SK-N-DZ (cell line): ENCODE results near the gene L3MBTL2. TPM values are rescaled to one million over a fixed set of nuclear protein-coding genes. Genes with fewer than 3 reads are reported as not detected.
"Not testable (repeated sequence)": the region's sequence is repeated elsewhere in the genome, so short reads cannot be mapped to it uniquely, and the experiment has no call there.

Source experiments
- DNase-seq: peaks from one replicate; pipeline ENCODE4 v3.0.0-alpha.2; 2015; ENCODE audit warnings: low spot score
- polyA plus RNA-seq, 2 experiments: library from polyadenylated mRNA; depleted of rRNA; stranded (reverse); fragments of >200 nt; gene quantifications; 2 replicates each; pipeline ENCODE4 v1.2.3, GENCODE V29; 2014

L3MBTL2 gene
- polyA plus RNA-seq (2014; cell fraction: cytosol; rRNA removed) = 24.6 and 28.3 TPM in 2 replicates
- polyA plus RNA-seq (2014; cell fraction: nucleus; rRNA removed) = 30.6 and 40.3 TPM in 2 replicates

DNA sequence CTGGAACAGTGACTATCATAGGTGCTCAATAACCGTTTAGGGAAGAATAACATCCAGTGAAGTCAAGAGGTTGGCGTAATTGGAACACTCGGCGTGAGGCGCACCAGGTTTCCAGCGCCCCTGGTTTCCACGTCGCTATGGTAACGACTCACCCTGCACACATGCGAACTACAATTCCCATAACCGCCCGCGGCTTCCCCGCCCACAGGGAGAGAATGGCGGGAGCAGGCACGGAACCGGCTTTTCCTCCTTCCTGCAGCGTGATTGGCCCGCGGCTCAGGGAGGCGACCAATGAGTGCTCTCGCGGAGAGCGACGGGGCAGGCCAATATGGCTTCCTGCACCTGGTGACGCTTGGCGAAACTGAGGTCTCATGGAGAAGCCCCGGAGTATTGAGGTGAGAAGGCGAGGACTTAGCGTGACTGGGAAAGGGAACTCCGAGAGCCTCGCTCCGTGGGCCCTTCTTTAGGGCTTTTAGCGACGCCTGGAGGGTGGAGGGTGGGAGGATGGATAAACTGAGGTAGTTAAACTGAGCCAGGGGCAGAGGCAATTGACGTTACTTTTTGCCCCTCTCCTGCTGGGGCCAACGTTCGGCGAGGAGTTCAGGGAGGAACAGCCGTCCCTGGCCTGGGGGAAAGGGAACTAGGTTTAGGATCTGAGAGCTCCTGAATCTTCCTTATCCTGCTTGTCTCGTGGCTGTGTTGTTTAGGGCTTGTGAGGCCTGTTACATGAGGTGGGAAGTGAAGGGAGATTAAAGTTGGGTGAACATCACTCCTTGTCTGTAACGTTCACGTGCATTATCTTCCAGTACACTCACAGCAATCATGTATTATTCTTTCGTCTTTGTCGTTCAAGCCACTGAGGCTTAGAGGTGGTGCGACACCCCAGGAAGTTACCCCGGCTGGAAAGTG, at the start of gene L3MBTL2:
Gene L3MBTL2 (plus strand): TSS at position 321 of the 909 bp plus-strand sequence. CDS start 51 bp downstream, at position 372.
- DNase-seq = peak; percentile 97

DNA sequence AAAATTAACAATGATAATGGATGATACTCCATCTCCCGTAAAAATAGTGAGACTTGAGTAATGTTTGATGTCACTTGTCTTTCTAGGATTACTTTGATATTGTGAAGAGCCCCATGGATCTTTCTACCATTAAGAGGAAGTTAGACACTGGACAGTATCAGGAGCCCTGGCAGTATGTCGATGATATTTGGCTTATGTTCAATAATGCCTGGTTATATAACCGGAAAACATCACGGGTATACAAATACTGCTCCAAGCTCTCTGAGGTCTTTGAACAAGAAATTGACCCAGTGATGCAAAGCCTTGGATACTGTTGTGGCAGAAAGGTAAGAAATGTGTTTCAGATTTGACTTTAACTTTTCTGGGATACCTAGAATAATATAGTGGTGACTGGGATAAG, 48.0 kb upstream of the L3MBTL2 start:
- no peak for DNase-seq

DNA sequence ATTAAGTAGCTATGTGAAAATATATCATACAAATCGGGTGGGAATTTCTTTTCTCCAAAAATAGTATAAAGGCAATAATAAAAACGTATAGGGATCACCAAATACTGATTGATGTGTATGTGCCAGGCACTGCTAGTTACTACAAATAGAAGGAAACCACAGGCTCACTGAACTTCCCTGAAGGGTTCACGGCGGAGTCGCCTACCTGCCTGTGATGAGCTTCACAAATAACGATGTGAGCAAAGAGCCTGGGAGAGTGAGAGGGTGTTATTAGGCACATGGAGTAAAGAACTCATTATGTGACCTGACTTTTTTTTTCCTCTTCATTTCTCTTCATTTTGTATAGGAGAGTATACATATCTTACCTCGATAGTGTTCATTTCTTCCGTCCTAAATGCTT, 36.0 kb upstream of the L3MBTL2 start:
- DNase-seq = no peak

DNA sequence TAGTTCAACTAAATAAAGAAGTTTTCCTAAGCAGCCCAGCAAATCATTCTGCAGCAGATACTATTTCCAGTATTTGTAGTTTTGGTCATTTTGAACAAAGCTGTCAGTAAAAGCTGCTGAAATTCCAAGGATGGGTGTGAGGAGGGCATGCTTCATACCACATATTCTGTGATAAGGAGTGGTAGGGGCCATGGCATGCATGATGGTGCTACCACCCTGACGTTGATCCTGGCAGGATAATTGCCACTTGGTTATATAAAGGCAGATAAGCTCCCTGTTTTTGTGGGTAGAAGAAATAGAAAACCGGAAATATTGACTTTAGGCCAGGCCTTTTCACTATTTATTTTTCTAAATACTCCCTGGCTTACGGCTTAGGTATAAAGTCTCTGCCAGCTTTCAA, 33.1 kb upstream of the L3MBTL2 start:
- no peak for DNase-seq

DNA sequence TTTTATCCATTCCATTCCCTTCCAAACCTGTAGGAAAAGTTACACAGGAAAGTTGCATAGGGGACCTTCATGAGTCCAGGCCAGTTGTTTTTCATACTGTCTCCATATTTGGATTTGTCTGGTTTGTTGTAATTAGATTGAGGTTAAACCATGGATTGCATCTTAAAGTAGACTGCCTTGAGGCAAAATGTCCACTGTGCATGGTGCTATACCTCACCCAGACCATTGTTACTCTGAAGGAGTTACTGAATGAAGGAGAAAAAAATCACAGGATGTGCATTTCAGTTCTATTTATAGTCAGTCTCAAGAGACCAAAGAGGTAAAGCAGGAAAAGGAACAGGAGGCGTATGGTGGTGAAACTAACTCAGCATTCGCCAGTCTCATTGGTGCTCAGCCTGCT, 29.6 kb upstream of the L3MBTL2 start:
- DNase-seq = no peak

DNA sequence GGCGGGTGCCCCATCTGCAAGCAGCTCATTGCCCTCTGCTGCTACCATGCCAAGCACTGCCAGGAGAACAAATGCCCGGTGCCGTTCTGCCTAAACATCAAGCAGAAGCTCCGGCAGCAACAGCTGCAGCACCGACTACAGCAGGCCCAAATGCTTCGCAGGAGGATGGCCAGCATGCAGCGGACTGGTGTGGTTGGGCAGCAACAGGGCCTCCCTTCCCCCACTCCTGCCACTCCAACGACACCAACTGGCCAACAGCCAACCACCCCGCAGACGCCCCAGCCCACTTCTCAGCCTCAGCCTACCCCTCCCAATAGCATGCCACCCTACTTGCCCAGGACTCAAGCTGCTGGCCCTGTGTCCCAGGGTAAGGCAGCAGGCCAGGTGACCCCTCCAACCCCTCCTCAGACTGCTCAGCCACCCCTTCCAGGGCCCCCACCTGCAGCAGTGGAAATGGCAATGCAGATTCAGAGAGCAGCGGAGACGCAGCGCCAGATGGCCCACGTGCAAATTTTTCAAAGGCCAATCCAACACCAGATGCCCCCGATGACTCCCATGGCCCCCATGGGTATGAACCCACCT, 28.0 kb upstream of the L3MBTL2 start:
- DNase-seq = no peak

DNA sequence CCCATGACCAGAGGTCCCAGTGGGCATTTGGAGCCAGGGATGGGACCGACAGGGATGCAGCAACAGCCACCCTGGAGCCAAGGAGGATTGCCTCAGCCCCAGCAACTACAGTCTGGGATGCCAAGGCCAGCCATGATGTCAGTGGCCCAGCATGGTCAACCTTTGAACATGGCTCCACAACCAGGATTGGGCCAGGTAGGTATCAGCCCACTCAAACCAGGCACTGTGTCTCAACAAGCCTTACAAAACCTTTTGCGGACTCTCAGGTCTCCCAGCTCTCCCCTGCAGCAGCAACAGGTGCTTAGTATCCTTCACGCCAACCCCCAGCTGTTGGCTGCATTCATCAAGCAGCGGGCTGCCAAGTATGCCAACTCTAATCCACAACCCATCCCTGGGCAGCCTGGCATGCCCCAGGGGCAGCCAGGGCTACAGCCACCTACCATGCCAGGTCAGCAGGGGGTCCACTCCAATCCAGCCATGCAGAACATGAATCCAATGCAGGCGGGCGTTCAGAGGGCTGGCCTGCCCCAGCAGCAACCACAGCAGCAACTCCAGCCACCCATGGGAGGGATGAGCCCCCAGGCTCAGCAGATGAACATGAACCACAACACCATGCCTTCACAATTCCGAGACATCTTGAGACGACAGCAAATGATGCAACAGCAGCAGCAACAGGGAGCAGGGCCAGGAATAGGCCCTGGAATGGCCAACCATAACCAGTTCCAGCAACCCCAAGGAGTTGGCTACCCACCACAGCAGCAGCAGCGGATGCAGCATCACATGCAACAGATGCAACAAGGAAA, 27.3 kb upstream of the L3MBTL2 start:
- no peak for DNase-seq

DNA sequence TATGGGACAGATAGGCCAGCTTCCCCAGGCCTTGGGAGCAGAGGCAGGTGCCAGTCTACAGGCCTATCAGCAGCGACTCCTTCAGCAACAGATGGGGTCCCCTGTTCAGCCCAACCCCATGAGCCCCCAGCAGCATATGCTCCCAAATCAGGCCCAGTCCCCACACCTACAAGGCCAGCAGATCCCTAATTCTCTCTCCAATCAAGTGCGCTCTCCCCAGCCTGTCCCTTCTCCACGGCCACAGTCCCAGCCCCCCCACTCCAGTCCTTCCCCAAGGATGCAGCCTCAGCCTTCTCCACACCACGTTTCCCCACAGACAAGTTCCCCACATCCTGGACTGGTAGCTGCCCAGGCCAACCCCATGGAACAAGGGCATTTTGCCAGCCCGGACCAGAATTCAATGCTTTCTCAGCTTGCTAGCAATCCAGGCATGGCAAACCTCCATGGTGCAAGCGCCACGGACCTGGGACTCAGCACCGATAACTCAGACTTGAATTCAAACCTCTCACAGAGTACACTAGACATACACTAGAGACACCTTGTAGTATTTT, 26.6 kb upstream of the L3MBTL2 start:
- no peak for DNase-seq

DNA sequence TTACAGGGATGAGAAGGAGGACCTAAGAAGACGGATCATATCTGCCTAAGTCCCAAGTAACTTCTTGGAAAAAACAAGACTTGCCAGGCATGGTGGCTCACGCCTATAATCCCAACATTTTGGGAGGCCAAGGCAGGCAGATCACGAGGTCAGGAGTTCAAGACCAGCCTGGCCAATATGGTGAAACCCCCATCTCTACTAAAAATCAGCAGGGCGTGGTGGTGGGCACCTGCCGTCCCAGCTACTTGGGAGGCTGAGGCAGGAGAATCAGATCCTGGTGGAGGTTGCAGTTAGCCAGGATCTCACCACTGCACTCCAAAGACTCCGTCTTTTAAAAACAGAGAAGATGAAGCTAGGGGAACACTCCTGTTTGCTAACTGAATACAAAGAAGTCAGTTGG, 24.8 kb upstream of the L3MBTL2 start:
- DNase-seq = not testable (repeated sequence)

DNA sequence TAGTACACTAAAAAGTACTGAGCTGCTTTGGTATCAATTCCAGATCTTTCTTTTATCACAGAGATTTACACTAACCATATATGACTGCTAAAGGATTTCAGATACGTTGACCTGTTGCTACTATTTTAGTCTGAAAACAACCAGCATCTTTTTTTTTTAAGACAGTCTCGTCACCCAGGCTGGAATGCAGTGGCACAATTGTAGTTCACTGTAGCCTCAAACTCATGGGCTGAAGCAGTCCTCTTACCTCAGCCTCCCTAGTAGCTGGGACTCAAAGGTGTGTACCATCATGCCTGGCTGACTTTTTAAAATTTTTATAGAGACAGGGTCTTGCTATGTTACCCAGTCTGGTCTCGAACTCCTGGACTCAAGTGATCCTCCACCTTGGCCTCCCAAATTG, 24.2 kb upstream of the L3MBTL2 start:
- no peak for DNase-seq

DNA sequence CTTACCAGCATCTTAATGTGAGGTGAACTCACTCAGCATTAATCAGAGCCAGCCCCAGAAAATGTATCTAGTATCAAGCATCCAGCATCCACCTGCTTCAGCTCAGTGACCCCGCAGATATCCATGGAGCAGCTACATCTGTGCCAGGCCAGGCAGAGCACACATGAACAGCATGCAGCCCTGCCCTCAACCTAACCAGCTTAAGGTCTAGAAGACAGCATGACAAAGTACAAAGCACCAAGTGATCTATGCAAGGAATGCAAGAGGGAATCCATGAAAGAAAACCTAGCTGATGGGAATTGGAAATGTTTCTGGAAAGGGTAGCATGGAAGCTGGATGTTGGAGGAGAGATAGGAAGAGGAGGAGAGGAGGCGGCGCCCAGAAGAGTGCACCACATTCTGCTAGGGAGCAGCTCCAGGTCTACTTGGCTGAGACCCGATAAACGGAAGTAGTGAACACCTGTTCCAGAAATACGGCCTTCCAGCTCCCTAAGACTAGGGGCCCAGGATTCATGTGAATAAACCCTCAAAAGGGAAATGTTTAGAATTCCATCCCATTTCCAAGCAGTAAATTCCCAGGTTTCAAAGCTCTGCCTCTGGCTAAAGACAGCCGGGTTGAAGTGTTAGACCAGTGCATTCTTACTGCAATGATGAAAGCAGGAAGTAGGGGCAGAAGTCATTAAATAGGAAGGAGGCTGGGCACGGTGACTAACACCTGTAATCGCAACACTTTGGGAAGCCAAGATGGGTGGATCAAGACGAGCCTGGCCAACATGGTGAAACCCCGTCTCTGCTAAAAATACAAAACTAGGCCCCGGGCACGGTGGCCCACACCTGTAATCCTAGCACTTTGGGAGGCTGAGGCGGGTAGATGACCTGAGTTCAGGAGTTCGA, 23.5 kb upstream of the L3MBTL2 start:
- DNase-seq = no peak

DNA sequence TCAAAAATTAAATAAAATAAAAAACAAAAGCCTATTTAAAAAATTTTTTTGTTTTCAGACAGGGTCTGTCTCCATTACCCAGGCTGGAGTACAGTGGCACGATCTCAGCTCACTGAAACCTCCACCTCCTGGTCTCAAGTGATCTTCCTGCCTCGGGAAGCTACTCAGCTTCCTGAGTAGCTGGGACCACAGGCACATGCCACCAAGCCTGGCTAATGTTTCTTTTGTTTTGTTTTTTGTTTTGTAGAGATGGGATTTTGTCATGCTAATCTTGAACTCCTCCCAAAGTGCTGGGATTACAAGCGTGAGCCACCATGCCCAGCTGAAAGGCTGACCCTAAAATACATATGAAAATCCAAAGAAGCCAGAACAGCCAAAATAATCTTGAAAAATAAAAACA, 20.4 kb upstream of the L3MBTL2 start:
- DNase-seq = no peak

DNA sequence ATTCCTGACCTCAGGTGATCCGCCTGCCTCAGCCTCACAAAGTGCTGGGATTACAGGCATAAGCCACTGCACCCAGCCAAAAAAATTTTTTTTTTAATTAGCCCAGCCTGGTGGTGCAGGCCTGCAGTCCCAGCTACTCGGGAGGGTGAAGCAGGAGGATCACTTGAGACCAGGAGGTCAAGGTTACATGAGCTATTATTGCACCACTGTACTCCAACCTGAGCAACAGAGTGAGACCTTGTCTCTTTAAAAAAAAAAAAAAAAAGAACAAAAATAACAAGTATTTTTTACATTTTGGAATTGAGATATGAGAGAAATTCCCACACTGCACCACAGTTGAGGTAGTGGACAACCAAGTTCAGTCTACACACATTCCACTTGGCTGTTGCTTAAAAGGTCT, 13.6 kb upstream of the L3MBTL2 start:
- no peak for DNase-seq

DNA sequence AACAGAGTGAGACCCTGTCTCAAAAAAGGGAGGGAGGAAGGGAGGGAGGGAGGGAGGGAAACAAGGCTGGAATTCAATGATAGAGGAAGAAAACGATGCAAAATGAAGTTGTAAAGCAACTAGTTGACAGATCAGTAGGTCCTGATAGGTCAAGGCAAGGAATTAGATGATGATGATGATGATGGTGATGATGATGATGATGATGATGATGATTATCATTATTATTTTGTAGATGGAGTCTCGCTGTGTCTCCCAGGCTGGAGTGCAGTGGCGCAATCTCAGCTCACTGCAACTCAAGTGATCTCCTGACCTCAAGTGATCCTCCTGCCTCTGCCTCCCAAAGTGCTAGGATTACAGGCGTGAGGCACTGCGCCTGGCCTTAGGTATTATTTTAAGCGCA, 11.3 kb upstream of the L3MBTL2 start:
- DNase-seq = no peak

DNA sequence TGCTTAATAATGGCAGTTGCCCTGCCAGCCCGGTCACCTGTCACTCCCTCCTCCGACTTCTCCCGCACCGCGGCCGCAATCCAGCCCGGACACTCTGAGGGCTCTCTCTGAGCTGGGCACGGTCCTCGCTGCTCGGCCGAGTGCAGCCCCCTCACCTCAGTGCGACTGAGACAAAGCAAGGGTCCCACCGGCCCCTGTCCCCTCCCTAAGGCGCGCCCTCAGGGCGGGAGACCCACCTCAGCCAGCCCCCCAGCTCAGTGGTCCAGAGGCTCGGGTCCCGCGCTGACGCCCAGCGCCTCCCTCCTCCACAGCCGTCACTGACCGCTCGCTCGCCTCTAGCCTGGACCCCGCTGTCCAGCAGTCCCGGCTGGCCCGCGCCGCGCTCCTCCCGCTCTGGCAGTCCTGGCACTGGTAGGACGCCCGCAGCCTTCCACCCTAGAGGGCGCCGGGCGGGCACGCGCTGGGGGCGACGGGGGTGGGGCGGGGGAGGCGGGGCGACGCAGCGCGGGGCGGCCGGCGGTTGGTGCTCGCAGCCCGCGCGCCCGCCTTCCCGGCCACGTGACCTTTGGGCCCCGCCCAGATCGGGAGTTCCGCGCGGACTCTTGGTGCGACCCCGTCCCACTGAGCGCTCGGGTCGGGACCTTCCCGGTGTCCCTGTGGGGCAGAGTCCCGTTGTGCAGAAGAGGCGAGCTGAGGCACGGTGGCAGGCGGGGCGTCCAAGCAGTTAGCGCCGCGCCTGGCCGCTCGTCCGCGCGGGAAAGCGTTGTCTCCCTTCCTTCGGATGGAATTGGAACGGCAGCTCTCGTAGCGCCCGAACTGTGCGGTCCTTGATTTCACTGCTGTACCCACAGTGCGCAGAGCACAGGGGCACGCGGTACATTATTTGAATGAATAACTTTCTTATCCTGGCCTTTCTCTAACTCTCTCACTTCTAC, 7.8 kb upstream of the L3MBTL2 start:
- peak; percentile 80 for DNase-seq

DNA sequence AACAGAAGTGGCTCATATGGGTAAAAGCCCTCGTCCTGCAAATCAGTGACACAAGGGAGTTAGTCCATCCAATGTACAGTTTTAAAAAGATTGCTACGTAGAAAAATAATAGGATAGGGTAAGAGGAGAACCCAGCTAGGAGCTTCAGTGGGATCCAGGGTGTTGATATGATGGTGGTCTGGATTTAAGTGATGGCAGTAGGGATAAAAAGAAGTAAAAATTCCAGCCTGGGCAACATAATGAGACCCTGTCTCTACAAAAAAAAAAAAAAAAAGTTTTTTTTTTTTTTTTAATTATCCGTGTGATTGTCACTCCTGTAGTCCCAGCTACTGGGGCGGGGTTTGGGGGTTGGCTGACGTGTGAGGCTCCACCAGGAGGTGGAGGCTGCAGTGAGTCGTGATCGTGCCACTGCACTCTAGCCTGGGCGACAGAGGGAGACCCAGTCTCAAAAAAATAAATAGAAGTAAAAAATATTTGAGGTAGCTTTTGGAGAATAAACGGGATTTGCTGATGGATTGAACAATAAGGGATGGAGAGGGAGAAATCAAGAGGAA, 7.0 kb upstream of the L3MBTL2 start:
- peak; percentile 45 for DNase-seq

DNA sequence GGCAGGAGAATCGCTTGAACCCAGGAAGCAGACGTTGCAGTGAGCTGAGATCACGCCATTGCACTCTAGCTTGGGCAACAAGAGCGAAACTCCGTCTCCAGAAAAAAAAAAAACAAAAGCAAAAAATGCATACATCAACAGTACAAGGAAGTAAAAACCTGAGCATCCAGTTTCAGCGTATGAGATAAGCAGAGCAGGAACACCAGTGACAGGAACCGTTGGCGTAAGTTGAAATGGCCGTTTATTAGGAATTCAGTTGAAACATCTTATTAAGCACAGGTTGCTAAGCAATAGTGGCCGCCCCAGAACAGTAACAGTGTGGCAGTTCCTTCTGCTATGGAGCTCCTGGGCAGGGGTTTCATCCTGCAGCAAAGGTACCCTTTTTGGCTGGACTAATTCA, 4.0 kb upstream of the L3MBTL2 start:
- no peak for DNase-seq

DNA sequence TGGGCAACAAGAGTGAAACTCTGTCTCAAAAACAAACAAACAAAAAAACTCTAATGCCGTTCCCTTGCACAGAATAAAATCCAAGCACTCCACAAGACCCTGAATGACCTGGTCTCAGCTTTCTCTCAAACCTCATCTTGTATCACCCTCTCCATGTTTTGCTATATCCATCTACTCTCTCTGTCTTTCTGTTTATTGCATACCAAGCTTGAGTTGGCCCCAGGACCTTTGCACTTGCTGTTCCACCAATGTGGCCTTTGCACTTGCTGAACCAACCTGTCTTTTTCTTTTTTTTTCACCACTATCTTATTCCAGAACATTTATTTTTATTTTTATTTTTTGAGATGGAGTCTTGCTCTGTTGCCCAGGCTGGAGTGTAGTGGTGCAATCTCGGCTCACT, 2.0 kb upstream of the L3MBTL2 start:
- DNase-seq = no peak

DNA sequence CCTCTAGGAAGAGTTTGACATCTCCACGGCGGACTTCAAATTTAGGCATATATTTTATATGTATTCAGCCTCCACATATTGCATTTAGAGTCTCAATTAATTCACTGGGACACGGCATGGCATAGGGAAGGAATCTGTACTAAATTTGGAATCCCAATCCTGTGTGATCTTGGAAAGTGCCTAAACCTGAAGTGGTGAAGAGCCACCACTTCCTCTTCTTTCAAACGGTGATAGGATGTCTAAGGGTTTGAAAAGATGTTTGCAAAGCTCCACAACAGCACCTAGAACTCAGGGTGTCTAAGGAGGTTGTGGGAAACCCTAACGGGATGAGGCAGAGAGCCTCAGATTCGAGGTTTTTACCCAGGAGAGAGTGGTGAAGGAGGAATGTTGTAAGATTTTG, 1.0 kb upstream of the L3MBTL2 start:
- DNase-seq = no peak
